Cardiac fibroblast (primary cell): ENCODE measurements around the gene TGIF1.

Source experiments
- DNase-seq, 2 donors: peaks; one replicate each; pipeline versions ENCODE4 v3.0.0 to v3.0.0-alpha.2; 2010; ENCODE audit warnings: low read depth in 2 of 2
- H3K4me3 ChIP-seq, 2 donors: replicated peaks in 1 of 2; 1 replicate in 1 of 2; 2 replicates in 1 of 2; pipeline ENCODE4 v1.5.1; 2011; ENCODE audit warnings: low read depth in 2 of 2, low read length in 2 of 2, mild to moderate bottlenecking in 2 of 2, moderate library complexity in 1 of 2
- CTCF ChIP-seq: IDR thresholded peaks from one replicate; pipeline ENCODE4 v1.5.1; 2011; ENCODE audit warnings: low read depth, mild to moderate bottlenecking, low read length, inconsistent platforms

The TGIF1 gene

DNA sequence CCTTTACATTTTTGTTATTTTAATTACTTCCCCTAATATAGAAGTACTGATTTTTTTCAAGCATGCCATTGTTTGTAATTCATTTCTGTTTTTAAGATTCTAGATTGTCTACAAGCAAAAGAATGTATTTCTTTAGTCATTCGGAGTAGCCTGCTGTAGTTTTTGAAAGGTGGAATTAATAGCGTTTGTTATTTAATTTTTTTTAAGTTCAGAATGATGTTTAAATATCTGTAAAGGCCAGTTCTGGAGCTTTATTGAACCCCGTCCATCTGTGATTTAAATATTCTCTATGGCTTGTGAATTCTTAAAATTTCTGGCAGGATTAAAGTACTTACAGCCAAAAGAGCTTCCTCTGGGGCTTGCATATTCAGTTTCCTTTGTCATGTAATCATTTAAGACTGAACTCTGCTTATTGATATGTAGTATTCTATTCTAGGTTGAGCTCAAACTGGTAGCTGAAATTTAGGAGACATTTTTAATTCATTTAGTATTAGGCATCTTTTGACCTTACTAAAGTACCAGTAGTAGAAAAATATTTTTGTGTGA lies 5.2 kb downstream of the TGIF1 start:
- peak overlapping the region in 1 of 2 donors; percentile 6 for H3K4me3 ChIP-seq
- DNase-seq = no peak

GRCh38 chr18:3455907-3456685 lies 6.1 kb downstream of the TGIF1 start:
- peak; percentile 50 to 57 for DNase-seq
- TF ChIP-seq CTCF = no peak
- no peak overlapping the region for H3K4me3 ChIP-seq

More for the DNA sequence above, 5.2 kb downstream of the TGIF1 start:
- TF ChIP-seq CTCF = no peak

DNA sequence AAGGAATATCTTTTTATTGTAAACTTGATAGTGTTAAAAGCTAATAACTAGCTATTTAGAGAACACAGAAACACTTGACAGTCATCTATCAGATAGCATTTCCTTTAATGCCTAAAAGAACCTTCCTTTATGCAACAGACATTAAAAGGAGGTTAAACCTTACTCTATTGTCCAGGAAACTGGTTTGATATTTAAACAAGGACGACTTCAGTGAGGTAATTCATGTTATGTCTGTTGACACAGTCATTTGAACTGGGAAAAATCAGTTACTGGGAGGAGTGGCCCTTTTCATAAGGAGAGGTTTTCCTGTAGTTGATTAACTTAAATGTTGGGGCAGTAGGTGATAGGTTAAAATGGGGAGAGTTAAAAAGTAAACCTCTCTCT lies 6.7 kb downstream of the TGIF1 start:
- H3K4me3 ChIP-seq = no peak overlapping the region
- no peak for TF ChIP-seq CTCF
- DNase-seq = no peak

- H3K4me3 ChIP-seq = no peak overlapping the region
- DNase-seq = no peak
- no peak for TF ChIP-seq CTCF
Measured at GRCh38 chr18:3457261-3457724, 7.3 kb downstream of the TGIF1 start.

GRCh38 chr18:3458378-3458777 lies 8.4 kb downstream of the TGIF1 start:
- DNase-seq = no peak
- no peak overlapping the region for H3K4me3 ChIP-seq
- TF ChIP-seq CTCF = no peak

DNA sequence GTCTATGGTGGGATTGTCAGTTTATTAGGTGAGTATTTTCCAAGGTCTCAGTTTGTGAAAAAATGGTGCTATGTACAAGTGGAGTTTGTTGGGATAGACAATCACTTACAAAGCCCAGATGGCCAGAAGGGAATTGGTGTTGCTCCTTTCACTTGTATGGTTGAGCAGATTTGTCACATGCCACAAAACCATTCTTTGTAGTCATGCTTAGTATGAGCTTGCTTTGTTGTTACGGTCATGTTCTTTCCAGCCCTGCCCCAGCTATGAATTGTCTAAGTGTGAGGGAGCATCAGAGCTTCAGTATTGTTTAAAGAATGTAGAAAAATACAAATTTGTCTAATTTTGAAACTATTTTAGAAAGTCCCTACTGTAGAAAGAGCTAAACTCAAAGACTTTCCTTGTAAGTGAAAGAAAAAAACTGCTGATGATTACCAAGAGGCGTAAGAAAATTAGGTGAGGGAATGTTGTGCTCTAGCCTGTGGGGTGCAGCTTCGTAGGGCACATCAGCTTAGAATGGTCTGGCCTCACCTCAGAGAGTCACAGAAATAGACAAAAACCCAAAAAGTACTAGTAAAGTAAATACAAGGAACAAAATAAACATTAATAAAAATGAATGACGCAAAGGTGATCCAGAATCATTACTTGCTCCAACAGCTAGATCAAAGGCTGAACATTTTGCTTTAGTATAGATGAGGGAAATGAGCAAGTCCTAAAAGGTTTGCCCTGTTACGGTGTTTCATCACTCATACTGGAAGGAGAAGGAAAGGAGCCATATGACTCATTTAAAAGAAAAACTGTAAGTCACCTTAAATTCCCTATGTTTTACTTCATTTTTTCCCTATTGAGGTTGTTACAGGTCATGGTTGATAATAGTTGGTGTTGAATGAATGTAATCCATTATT lies 9.2 kb downstream of the TGIF1 start:
- DNase-seq = peak; percentile 58 to 88
- no peak overlapping the region for H3K4me3 ChIP-seq
- no peak for TF ChIP-seq CTCF
